HG03521 (cell line): ENCODE results near the gene PCYOX1L.

Experiments used
- ATAC-seq: cut with Tn5 transposase; IDR thresholded peaks from one replicate; pipeline ENCODE4 v1.9.1; 2021; ENCODE audit warnings: mild to moderate bottlenecking, moderate library complexity; ENCODE audit not compliant: unreplicated experiment

Gene PCYOX1L

GRCh38 chr5:149366169-149366729 lies 8.4 kb downstream of the PCYOX1L start:
- ATAC-seq: no peak

GRCh38 chr5:149367249-149367971 lies 9.6 kb downstream of the PCYOX1L start:
- peak; percentile 62 for ATAC-seq

DNA sequence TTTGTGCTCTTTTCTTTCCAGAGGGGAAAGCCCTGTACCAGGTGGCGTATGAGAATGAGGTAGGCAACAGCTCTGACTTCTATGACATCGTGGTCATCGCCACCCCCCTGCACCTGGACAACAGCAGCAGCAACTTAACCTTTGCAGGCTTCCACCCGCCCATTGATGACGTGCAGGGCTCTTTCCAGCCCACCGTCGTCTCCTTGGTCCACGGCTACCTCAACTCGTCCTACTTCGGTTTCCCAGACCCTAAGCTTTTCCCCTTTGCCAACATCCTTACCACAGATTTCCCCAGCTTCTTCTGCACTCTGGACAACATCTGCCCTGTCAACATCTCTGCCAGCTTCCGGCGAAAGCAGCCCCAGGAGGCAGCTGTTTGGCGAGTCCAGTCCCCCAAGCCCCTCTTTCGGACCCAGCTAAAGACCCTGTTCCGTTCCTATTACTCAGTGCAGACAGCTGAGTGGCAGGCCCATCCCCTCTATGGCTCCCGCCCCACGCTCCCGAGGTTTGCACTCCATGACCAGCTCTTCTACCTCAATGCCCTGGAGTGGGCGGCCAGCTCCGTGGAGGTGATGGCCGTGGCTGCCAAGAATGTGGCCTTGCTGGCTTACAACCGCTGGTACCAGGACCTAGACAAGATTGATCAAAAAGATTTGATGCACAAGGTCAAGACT lies 10.3 kb downstream of the PCYOX1L start:
- ATAC-seq: no peak

DNA sequence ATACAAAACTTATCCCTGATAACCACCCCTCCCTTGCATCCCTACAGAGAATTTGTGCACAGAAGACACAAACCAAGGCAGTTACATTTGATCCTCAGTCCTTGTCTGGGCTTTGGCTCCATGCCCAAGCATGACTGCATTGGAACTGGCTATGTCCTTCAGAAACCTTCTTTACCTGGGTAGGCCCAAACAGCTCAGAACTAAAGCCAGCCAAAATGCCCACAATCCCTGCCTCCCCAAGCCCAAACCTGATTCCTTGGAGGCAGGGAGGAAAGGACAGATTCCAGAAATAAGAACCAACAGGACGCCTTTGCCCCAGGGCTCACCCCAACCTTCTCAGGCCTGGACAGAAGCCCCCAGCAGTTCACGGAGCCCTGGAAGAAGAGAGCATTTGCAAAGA lies 13.0 kb downstream of the PCYOX1L start:
- no peak for ATAC-seq

GRCh38 chr5:149371296-149371962 lies 13.6 kb downstream of the PCYOX1L start:
- peak; percentile 73 for ATAC-seq

DNA sequence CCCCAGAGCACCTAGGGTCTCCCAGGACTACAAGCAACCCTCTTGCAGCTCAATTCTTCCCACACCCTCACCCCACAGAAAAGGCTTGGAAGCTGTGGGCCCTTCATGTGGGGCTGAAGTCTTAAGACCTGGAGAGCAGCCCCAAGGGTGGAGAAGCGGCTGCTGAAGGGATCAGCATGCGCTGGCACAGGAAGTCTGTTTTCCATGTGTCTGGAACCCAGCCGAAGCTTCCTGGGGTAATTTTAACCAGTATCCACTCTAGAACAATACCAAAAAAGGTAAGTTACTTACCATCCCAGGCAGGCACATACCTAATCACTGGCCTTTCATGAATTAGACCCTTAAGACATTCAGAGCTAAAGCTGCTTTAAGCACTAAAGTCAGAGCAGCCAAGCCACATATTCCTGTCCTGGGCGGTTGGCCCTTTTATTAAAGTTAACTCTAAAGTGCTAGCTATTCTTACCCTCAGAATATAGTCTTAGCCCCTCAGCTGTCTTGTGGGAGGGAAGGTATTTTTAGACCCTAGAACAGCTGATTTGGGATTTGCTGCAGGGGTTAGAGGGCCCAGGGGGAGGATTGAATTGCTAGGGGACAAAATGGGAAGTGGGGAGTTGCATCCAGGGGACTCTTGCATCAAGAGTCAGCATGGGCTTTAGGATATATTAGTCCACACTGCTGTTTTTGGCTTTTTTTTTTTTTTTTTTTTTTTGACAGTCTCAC lies 14.4 kb downstream of the PCYOX1L start:
- ATAC-seq: no peak

- ATAC-seq: no peak
Observed at GRCh38 chr5:149372932-149373331, 15.1 kb downstream of the PCYOX1L start.

DNA sequence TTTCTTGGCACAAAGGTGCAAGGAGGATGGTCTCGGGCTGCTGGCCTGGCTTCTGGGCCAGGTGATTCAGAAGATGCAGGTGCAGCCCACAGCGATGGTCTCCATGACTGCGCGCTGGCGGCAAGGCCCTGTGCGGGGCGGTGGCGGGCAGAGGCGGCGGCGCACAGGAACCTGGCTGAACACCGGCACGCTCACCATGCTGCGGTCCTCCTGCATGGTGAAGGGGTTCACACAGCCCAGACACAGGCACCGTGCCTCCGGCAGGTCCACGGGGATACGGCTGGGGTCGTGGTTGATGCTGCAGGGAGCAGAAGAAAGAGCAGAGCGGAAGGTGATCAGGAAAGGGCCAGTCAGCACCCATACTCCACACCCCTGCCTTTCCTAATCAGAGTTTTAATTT lies 16.5 kb downstream of the PCYOX1L start:
- ATAC-seq: no peak

GRCh38 chr5:149374801-149375200 lies 17.0 kb downstream of the PCYOX1L start:
- ATAC-seq: no peak

DNA sequence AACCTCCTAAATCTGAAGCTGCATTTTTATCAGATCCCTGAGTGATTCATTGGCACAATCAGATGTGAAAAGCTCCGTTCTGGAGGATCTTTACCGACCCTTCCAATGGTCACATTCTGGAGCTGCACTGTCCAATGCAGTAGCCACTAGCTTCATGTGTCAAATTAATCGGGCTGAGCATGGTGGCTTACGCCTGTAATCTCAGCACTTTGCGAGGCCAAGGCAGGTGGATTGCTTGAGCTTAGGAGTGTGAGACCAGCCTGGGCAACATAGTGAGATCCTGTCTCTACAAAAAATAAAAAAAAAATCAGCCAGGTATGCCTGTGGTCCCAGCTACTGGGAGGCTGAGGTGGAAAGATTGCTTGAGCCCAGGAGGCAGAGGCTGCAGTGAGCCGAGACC lies 17.6 kb downstream of the PCYOX1L start:
- no peak for ATAC-seq

- ATAC-seq: no peak
Observed at GRCh38 chr5:149376104-149376503, 18.3 kb downstream of the PCYOX1L start.

DNA sequence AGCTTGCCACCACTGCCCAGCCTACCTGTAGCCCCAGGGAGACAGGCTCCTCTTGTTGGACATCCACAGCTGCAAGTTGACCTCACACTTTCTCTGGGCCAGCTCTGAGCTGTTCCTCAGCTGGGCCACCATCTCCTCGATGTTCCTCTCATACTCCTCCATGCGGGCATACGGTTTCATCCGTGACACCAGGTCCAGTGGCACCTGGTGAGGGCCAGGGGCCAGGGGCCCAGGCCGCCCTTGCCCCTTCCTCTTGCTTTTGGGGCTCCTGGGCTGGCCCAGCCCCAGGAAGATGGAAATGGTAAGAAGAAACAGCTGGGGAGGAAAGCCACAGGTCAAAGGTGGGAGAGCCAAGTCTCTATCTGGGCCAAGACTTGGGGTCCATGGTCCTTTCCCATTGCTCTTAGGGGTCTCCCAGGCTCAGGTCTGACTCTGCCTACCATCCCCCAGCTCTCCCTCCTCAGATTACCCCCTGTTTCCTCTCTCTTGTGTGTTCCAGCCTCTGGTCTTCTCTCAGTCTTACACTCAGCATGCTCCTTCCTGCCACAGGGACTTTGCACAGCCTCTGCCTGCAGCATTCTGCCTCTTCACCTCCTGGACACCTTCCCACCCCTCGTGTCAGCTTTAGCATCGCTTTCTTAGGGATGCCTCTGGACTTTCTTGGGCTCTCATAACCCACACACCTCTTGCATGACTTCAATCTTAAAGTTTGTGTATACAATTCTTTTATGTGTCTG lies 19.0 kb downstream of the PCYOX1L start:
- ATAC-seq: no peak

DNA sequence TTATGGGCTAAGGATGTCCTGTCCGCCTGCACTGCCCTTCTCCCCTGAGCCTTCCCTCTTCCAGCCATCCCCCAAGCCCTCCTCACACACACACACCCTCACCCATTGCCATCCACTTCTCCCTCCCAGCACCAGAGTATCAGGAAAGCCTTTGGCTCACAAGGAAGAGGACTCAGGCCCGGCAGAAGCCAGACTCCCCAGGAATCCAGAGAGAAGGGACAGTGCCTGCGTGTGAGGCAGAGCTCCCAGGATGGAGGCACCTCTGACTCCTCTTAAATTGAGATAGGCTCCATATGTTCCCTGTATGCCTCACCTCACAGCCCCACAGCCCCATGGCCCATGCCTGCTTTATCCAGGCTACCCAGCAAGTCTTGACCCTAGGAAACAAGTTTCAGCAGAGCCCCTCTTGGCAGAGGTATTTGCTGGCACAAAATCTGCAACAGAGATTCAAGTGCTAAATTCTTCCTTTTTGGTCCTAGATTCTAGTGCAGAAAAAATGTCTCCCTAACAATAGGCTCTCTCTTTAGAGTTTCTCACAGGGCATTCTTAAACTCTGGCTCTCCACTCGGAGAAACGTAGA lies 20.5 kb downstream of the PCYOX1L start:
- ATAC-seq: no peak

DNA sequence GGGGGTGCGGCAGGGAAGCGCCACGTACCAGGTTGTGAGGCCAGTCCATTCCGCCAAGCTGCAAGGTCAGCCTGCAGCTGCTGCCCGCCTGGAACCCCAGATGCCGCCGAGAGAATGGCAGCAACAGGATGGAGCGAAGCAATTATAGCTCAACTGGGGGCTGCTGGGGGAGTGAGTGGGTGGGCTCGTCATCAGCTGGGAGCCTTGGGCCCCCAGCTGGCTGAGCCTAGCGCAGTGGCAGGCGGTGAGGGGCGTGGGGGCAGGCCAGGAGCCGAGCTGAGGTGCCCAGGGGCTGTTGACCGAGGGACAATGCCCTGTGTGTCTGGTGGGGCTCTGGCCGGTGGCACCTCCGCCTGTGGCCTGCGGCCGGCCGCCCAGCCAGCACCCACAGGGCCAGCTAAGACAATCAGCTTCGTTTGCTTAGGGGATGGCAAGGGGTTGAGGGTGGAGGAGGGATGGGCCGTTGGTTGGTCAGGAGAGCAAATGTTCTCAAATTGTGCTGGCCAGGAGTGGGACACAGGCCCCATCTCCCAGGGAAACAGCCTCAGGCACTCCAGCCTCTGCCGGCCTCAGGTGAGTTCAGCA lies 21.4 kb downstream of the PCYOX1L start, which contains the start of gene IL17B:
Gene IL17B, minus strand, starts transcription at position 116 of the 585 bp plus-strand sequence. Its CDS starts 67 bp downstream, at position 49.
- ATAC-seq: no peak

- no peak for ATAC-seq
Observed at GRCh38 chr5:149379818-149380374, 22.1 kb downstream of the PCYOX1L start.

GRCh38 chr5:149380466-149381121 lies 22.7 kb downstream of the PCYOX1L start:
- no peak for ATAC-seq

GRCh38 chr5:149381261-149381985 lies 23.6 kb downstream of the PCYOX1L start:
- no peak for ATAC-seq

DNA sequence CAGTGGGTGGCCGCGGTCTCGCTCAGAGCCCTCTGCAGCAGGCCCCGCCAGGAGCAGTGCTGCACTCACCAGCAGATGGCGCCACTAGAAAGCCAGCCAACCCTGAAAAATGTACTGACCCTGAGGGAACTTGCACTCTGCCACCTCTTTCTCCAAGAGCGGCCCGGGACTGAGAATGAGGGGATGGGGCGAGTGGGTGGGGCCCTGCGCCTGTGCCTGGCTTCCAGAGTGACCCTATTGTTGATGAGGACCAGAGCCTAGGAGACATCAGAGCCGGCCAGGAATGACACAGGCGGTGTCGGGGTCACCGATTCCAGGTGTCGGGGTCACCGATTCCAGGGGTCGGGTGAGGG lies 24.1 kb downstream of the PCYOX1L start:
- peak; percentile 82 for ATAC-seq
